HG03097 (cell line): Measurements from ENCODE around the gene COL26A1.
A peak's percentile ranks its signal among the peaks of the same experiment; 100 is the strongest.
"Not testable (repeated sequence)": the region's sequence is repeated elsewhere in the genome, so short reads cannot be mapped to it uniquely, and the experiment has no call there.

Experiments
- ATAC-seq: cut with Tn5 transposase; IDR thresholded peaks from one replicate; pipeline ENCODE4 v1.9.1; 2021; ENCODE audit not compliant: unreplicated experiment, low FRiP score

Gene COL26A1

GRCh38 chr7:101362334-101363195, at the start of gene COL26A1:
COL26A1 (plus strand) TSS chr7:101362875; CDS start chr7:101363033, 158 bp downstream.
- ATAC-seq = no peak

- ATAC-seq = no peak
These were observed 47.3 kb upstream of the COL26A1 start for GRCh38 chr7:101315336-101315735.

- no peak for ATAC-seq
These were observed 43.3 kb upstream of the COL26A1 start for GRCh38 chr7:101319401-101319800.

GRCh38 chr7:101321491-101322401, 40.9 kb upstream of the COL26A1 start, which contains the start of gene IFT22:
IFT22 (minus strand) TSS chr7:101321812; CDS start chr7:101321709, 103 bp downstream.
- peak; percentile 82 for ATAC-seq

GRCh38 chr7:101328159-101328558, 34.5 kb upstream of the COL26A1 start:
- no peak for ATAC-seq

GRCh38 chr7:101330011-101330484, 32.6 kb upstream of the COL26A1 start:
- no peak for ATAC-seq

GRCh38 chr7:101332026-101332425, 30.6 kb upstream of the COL26A1 start:
- ATAC-seq = no peak

GRCh38 chr7:101333912-101334311, 28.8 kb upstream of the COL26A1 start:
- no peak for ATAC-seq

- no peak for ATAC-seq
These were observed 22.3 kb upstream of the COL26A1 start for GRCh38 chr7:101340379-101340778.

GRCh38 chr7:101342892-101343291, 19.8 kb upstream of the COL26A1 start:
- ATAC-seq = no peak

GRCh38 chr7:101347477-101347876, 15.2 kb upstream of the COL26A1 start:
- no peak for ATAC-seq

GRCh38 chr7:101348456-101349067, 14.1 kb upstream of the COL26A1 start:
- ATAC-seq = not testable (repeated sequence)

GRCh38 chr7:101349300-101349699, 13.4 kb upstream of the COL26A1 start:
- not testable (repeated sequence) for ATAC-seq

GRCh38 chr7:101352920-101353308, 9.8 kb upstream of the COL26A1 start:
- ATAC-seq = no peak

GRCh38 chr7:101357433-101357832, 5.2 kb upstream of the COL26A1 start:
- ATAC-seq = no peak

- no peak for ATAC-seq
These were observed 590 bp downstream of the COL26A1 start for GRCh38 chr7:101363196-101363733.

- peak; percentile 70 for ATAC-seq
These were observed 1.2 kb downstream of the COL26A1 start for GRCh38 chr7:101363734-101364374.

- no peak for ATAC-seq
These were observed 3.3 kb downstream of the COL26A1 start for GRCh38 chr7:101365956-101366355.

- no peak for ATAC-seq
These were observed 5.0 kb downstream of the COL26A1 start for GRCh38 chr7:101367676-101368075.
